Esophagus (tissue), 2 donors: Measurements from ENCODE around the gene SGCD. TPM values are rescaled to one million over a fixed set of nuclear protein-coding genes. Genes with fewer than 3 reads are reported as not detected.

Source experiments
- H3K27ac ChIP-seq, 2 donors: one replicate each; pipeline ENCODE4 v1.5.1; 2013; ENCODE audit warnings: low read depth in 2 of 2, mild to moderate bottlenecking in 2 of 2, inconsistent platforms in 1 of 2, low read length in 1 of 2, moderate library complexity in 1 of 2
- H3K27me3 ChIP-seq, 2 donors: one replicate each; pipeline ENCODE4 v1.6.1; 2013; ENCODE audit warnings: low read length in 2 of 2, control low read depth in 1 of 2, mild to moderate bottlenecking in 1 of 2; ENCODE audit not compliant: insufficient read depth in 2 of 2, control insufficient read depth in 1 of 2
- H3K36me3 ChIP-seq, 2 donors: one replicate each; pipeline ENCODE4 v1.6.1; 2013; ENCODE audit warnings: low read length in 1 of 2; ENCODE audit not compliant: control insufficient read depth in 2 of 2, insufficient read depth in 2 of 2
- H3K4me1 ChIP-seq, 2 donors: one replicate each; pipeline ENCODE4 v1.6.1; 2013; ENCODE audit warnings: low read length in 1 of 2; ENCODE audit not compliant: control insufficient read depth in 2 of 2, insufficient read depth in 2 of 2
- H3K4me3 ChIP-seq, 2 donors: one replicate each; pipeline ENCODE4 v1.5.1; 2013; ENCODE audit warnings: low read length in 2 of 2, mild to moderate bottlenecking in 2 of 2, low read depth in 1 of 2, moderate library complexity in 1 of 2
- H3K9me3 ChIP-seq, 2 donors: one replicate each; pipeline ENCODE4 v1.6.1; 2013; ENCODE audit warnings: mild to moderate bottlenecking in 2 of 2, low read depth in 1 of 2, low read length in 1 of 2, moderate library complexity in 1 of 2; ENCODE audit not compliant: control insufficient read depth in 2 of 2, insufficient read depth in 1 of 2
- WGBS, 2 donors: extraction: QIAGEN DNeasy Blood & Tissue Kit; methylation state at CpG; one replicate each; pipeline ENCODE4 v1.1.7; 2013; 5-methylcytosine and 5-hydroxymethylcytosine counted together
- polyA plus RNA-seq, 2 donors: library from polyadenylated mRNA; stranded (reverse); fragments of 200-250 nt; gene quantifications; one replicate each; pipeline ENCODE4 v1.2.3, GENCODE V29; 2013
- donor health status: healthy with polysubstance abuse.
- donor health status: Bipolar disorder and iron deficiency.

SGCD gene
- polyA plus RNA-seq, 2 donors = 0.35 to 0.84 TPM

GRCh38 chr5:156380848-156381247 is 53.9 kb downstream of the SGCD start:
- H3K4me1 ChIP-seq = no peaks in the 10 kb centered on the region
- H3K9me3 ChIP-seq = no peaks in the 10 kb centered on the region
- H3K36me3 ChIP-seq = no peaks in the 10 kb centered on the region
- no peak overlapping the region for H3K27ac ChIP-seq
- H3K27me3 ChIP-seq = no peaks in the 10 kb centered on the region
- no peak overlapping the region for H3K4me3 ChIP-seq
- WGBS, 2 donors = 73 to 74% methylated on average over 3 of the region's 3 CpGs

GRCh38 chr5:156383510-156384265 is 56.7 kb downstream of the SGCD start:
- Histone ChIP-seq H3K27ac (no peak overlapping the region), H3K4me3 (no peak overlapping the region), H3K27me3 (no peaks in the 10 kb centered on the region), H3K4me1 (no peaks in the 10 kb centered on the region), H3K9me3 (no peaks in the 10 kb centered on the region), H3K36me3 (no peaks in the 10 kb centered on the region)
- 48 to 65% methylated on average over 5 of the region's 5 CpGs for WGBS, 2 donors

GRCh38 chr5:156385416-156385815 is 58.5 kb downstream of the SGCD start:
- no peak overlapping the region for H3K4me3 ChIP-seq
- no peak overlapping the region for H3K27ac ChIP-seq
- whole genome bisulfite sequencing, 2 donors = 59 to 60% methylated on average over 3 of the region's 3 CpGs
- H3K27me3 ChIP-seq = no peaks in the 10 kb centered on the region
- no peaks in the 10 kb centered on the region for H3K36me3 ChIP-seq
- no peaks in the 10 kb centered on the region for H3K9me3 ChIP-seq
- H3K4me1 ChIP-seq = no peaks in the 10 kb centered on the region

DNA sequence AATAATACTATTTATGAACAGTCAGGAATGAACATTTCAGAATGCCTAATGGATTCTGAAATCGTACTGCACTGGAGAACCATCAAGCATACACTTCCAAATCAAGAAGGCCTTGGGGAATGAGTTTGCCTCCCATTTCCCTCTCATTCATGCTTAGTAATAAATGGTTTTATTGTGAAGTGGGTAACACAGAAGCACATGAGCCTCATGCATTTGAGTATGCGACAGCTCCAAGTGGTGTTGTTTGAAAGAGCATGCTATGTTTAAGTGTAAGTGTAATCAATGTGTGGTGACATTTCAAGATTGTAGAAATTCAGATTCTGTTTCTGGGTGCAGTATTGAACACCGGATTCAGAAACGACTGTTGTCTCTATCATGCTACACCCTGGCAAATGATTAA is 60.0 kb downstream of the SGCD start:
- Histone ChIP-seq H3K4me1 (no peaks in the 10 kb centered on the region), H3K27ac (no peak overlapping the region), H3K4me3 (no peak overlapping the region), H3K27me3 (no peaks in the 10 kb centered on the region), H3K9me3 (no peaks in the 10 kb centered on the region), H3K36me3 (no peaks in the 10 kb centered on the region)
- WGBS, 2 donors = 56 to 57% methylated on average over 4 of the region's 4 CpGs

- no peaks in the 10 kb centered on the region for H3K36me3 ChIP-seq
- no peak overlapping the region for H3K4me3 ChIP-seq
- no peaks in the 10 kb centered on the region for H3K27me3 ChIP-seq
- H3K9me3 ChIP-seq = no peaks in the 10 kb centered on the region
- H3K27ac ChIP-seq = no peak overlapping the region
- no peaks in the 10 kb centered on the region for H3K4me1 ChIP-seq
Observed at GRCh38 chr5:156387391-156387790, 60.4 kb downstream of the SGCD start.

DNA sequence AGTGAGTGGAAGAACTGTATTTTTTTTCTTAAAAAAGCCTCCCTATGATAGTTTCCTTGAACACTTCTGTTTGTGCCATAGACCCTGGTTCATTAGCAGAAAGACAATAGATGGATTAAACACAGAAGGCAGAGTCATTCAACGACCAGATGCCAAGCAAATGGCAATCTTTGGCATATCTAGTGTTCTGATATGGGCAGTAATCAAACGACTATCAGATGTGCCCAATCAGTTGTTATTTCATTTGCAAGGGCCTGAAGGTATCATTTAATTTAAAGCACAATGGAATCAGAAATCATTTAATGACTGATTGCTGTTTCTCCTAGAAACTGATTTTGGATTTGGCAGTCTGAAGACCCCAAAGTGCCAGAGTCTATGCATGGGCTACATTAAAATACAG is 61.3 kb downstream of the SGCD start:
- Histone ChIP-seq H3K9me3 (no peaks in the 10 kb centered on the region), H3K36me3 (no peaks in the 10 kb centered on the region), H3K4me3 (no peak overlapping the region), H3K4me1 (no peaks in the 10 kb centered on the region), H3K27me3 (no peaks in the 10 kb centered on the region), H3K27ac (no peak overlapping the region)
- 18 to 43% methylated on average over 2 of the region's 2 CpGs for WGBS, 2 donors

- Histone ChIP-seq H3K4me1 (no peaks in the 10 kb centered on the region), H3K27ac (no peak overlapping the region), H3K27me3 (no peaks in the 10 kb centered on the region), H3K4me3 (no peak overlapping the region), H3K36me3 (no peaks in the 10 kb centered on the region), H3K9me3 (no peaks in the 10 kb centered on the region)
- 50 to 59% methylated on average over 7 of the region's 7 CpGs for WGBS, 2 donors
Observed at GRCh38 chr5:156391139-156391538, 64.2 kb downstream of the SGCD start.

DNA sequence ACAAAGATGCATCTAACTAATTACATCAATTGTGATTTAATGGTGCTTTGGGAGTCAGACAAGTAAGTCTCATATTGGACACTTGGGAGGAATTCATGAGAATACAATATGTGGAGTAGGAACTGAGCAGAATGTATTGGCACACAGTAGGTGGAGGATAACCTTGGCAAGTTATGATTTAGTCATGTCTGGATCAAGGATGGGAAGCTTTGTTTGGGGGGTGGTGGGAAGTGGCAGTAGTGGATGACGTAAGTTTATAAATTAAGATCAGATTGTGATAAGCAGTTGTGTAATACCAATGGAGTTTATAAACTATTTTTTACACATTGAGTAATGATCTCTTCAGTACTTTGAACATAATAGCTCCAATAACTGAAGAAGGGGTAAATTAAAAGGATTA is 67.0 kb downstream of the SGCD start:
- no peaks in the 10 kb centered on the region for H3K36me3 ChIP-seq
- no peak overlapping the region for H3K27ac ChIP-seq
- WGBS, 2 donors = 67 to 73% methylated on average over 1 of the region's 1 CpG
- H3K4me1 ChIP-seq = no peaks in the 10 kb centered on the region
- no peak overlapping the region for H3K4me3 ChIP-seq
- peaks cover 0 to 2% of the 10 kb centered on the region in 2 donors for H3K9me3 ChIP-seq
- no peaks in the 10 kb centered on the region for H3K27me3 ChIP-seq

GRCh38 chr5:156394642-156395305 is 67.8 kb downstream of the SGCD start:
- Histone ChIP-seq H3K4me1 (no peaks in the 10 kb centered on the region), H3K9me3 (peaks cover 0 to 2% of the 10 kb centered on the region in 2 donors), H3K4me3 (no peak overlapping the region), H3K27me3 (no peaks in the 10 kb centered on the region), H3K27ac (peak overlapping the region in 1 of 2 donors; percentile 4), H3K36me3 (no peaks in the 10 kb centered on the region)
- 53 to 63% methylated on average over 6 of the region's 6 CpGs for whole genome bisulfite sequencing, 2 donors

GRCh38 chr5:156395306-156395675 is 68.3 kb downstream of the SGCD start:
- Histone ChIP-seq H3K36me3 (no peaks in the 10 kb centered on the region), H3K27ac (peak overlapping the region in 1 of 2 donors; percentile 4), H3K9me3 (peaks cover 0 to 2% of the 10 kb centered on the region in 2 donors), H3K27me3 (no peaks in the 10 kb centered on the region), H3K4me1 (no peaks in the 10 kb centered on the region), H3K4me3 (no peak overlapping the region)
- 48 to 49% methylated on average over 2 of the region's 2 CpGs for whole genome bisulfite sequencing, 2 donors
